IMR-90 (cell line): ENCODE data around the gene CDCA7.
"Not testable (repeated sequence)": the region's sequence is repeated elsewhere in the genome, so short reads cannot be mapped to it uniquely, and the experiment has no call there.

ENCODE experiments used
- BHLHE40 ChIP-seq: fragments of 150-350 bp; IDR thresholded peaks from 2 replicates; pipeline ENCODE4 v1.6.1; 2016; ENCODE audit warnings: mild to moderate bottlenecking, low read depth, low read length
- CEBPB ChIP-seq: IDR thresholded peaks from 2 replicates; pipeline ENCODE4 v1.6.1; 2012; ENCODE audit warnings: low read depth, low read length, improper control_type of control experiment
- CHD1 ChIP-seq: IDR thresholded peaks from 2 replicates; pipeline ENCODE4 v1.6.1; 2012; ENCODE audit warnings: low read depth, low read length, improper control_type of control experiment
- FOS ChIP-seq: fragments of 150-350 bp; IDR thresholded peaks from 2 replicates; pipeline ENCODE4 v1.6.1; 2016; ENCODE audit warnings: low read depth, low read length
- MAFK ChIP-seq: IDR thresholded peaks from 2 replicates; pipeline ENCODE4 v1.6.1; 2012; ENCODE audit warnings: low read depth, low read length, improper control_type of control experiment
- MAZ ChIP-seq: IDR thresholded peaks from 2 replicates; pipeline ENCODE4 v1.6.1; 2012; ENCODE audit warnings: low read depth, mild to moderate bottlenecking, low read length, improper control_type of control experiment, moderate library complexity, borderline replicate concordance
- MXI1 ChIP-seq: IDR thresholded peaks from 2 replicates; pipeline ENCODE4 v1.6.1; 2012; ENCODE audit warnings: low read depth, mild to moderate bottlenecking, low read length, moderate library complexity, borderline replicate concordance
- POLR2A ChIP-seq: IDR thresholded peaks from 2 replicates; pipeline ENCODE4 v1.6.1; 2012; ENCODE audit warnings: mild to moderate bottlenecking, low read depth, low read length
- RAD21 ChIP-seq: IDR thresholded peaks from 2 replicates; pipeline ENCODE4 v1.6.1; 2012; ENCODE audit warnings: low read length, improper control_type of control experiment
- SMC3 ChIP-seq: fragments of 150-350 bp; IDR thresholded peaks from 2 replicates; pipeline ENCODE4 v1.6.1; 2016; ENCODE audit warnings: low read depth, mild to moderate bottlenecking, antibody characterized with exemption, low read length, moderate library complexity
- TF ChIP-seq, protein P1 (sequence below): conservative IDR thresholded peaks from 2 replicates; pipeline ENCODE4 v1.5.1; 2012; ENCODE audit warnings: mild to moderate bottlenecking, low read depth, low read length, improper control_type of control experiment
- TF ChIP-seq, protein P2 (sequence below): fragments of 150-350 bp; IDR thresholded peaks from 2 replicates; pipeline ENCODE4 v1.6.1; 2017; ENCODE audit warnings: mild to moderate bottlenecking, antibody characterized with exemption, low read length, low read depth

DNA sequence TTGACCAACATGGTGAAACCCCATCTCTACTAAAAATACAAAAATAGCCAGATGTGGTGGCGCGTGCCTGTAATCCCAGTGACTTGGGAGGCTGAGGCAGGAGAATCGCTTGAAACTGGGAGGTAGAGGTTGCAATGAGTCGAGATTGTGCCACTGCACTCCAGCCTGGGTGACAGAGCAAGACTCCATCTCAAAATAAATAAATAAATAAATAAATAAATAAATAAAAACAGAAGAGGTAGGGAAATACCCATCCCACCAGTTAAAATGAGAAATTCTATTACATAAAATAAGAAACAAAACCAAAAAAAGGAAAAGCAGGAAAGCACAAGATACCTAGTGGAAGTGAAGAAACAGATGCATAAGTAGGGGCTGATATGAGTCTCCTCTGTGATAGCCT is 30.9 kb downstream of the CDCA7 start:
- TF ChIP-seq MAFK, POLR2A, CEBPB, CHD1, FOS, BHLHE40, MXI1, MAZ, RAD21, SMC3: not testable (repeated sequence)
- TF ChIP-seq, protein P1, sequence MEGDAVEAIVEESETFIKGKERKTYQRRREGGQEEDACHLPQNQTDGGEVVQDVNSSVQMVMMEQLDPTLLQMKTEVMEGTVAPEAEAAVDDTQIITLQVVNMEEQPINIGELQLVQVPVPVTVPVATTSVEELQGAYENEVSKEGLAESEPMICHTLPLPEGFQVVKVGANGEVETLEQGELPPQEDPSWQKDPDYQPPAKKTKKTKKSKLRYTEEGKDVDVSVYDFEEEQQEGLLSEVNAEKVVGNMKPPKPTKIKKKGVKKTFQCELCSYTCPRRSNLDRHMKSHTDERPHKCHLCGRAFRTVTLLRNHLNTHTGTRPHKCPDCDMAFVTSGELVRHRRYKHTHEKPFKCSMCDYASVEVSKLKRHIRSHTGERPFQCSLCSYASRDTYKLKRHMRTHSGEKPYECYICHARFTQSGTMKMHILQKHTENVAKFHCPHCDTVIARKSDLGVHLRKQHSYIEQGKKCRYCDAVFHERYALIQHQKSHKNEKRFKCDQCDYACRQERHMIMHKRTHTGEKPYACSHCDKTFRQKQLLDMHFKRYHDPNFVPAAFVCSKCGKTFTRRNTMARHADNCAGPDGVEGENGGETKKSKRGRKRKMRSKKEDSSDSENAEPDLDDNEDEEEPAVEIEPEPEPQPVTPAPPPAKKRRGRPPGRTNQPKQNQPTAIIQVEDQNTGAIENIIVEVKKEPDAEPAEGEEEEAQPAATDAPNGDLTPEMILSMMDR = not testable (repeated sequence)
- TF ChIP-seq, protein P2, sequence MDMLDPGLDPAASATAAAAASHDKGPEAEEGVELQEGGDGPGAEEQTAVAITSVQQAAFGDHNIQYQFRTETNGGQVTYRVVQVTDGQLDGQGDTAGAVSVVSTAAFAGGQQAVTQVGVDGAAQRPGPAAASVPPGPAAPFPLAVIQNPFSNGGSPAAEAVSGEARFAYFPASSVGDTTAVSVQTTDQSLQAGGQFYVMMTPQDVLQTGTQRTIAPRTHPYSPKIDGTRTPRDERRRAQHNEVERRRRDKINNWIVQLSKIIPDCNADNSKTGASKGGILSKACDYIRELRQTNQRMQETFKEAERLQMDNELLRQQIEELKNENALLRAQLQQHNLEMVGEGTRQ = not testable (repeated sequence)
